Stimulated activated CD8-positive, alpha-beta memory T cell treated with anti-CD3 and anti-CD28 coated beads, Interleukin-7, amount 100 ng/mL, for 24 hours (primary cell): ENCODE measurements around the gene ARHGEF3.
"Not testable (repeated sequence)": the region's sequence is repeated elsewhere in the genome, so short reads cannot be mapped to it uniquely, and the experiment has no call there.

ENCODE experiments used
- DNase-seq: peaks from one replicate; pipeline ENCODE4 v3.0.0-alpha.2; 2020; ENCODE audit warnings: low read depth

Gene ARHGEF3

GRCh38 chr3:56737006-56737405, 64.7 kb downstream of the ARHGEF3 start:
- DNase-seq: no peak

GRCh38 chr3:56732109-56732508, 69.6 kb downstream of the ARHGEF3 start:
- DNase-seq: no peak

GRCh38 chr3:56725175-56725574, 76.6 kb downstream of the ARHGEF3 start:
- peak; percentile 30 for DNase-seq

GRCh38 chr3:56724676-56725075, 77.1 kb downstream of the ARHGEF3 start:
- DNase-seq: no peak

- DNase-seq: no peak
Measured at GRCh38 chr3:56720849-56721248, 80.9 kb downstream of the ARHGEF3 start.

GRCh38 chr3:56718809-56719208, 82.9 kb downstream of the ARHGEF3 start:
- DNase-seq: not testable (repeated sequence)

- DNase-seq: no peak
Measured at GRCh38 chr3:56711344-56711743, 90.4 kb downstream of the ARHGEF3 start.

GRCh38 chr3:56707412-56707811, 94.3 kb downstream of the ARHGEF3 start:
- DNase-seq: not testable (repeated sequence)

- DNase-seq: no peak
Measured at GRCh38 chr3:56706629-56707028, 95.1 kb downstream of the ARHGEF3 start.

- no peak for DNase-seq
Measured at GRCh38 chr3:56704706-56705105, 97.0 kb downstream of the ARHGEF3 start.

- no peak for DNase-seq
Measured at GRCh38 chr3:56702490-56703315, 99.0 kb downstream of the ARHGEF3 start.

GRCh38 chr3:56700151-56700550, 101.6 kb downstream of the ARHGEF3 start:
- DNase-seq: no peak

- DNase-seq: no peak
Measured at GRCh38 chr3:56694867-56695683, 106.7 kb downstream of the ARHGEF3 start.

GRCh38 chr3:56693750-56694149, 108.0 kb downstream of the ARHGEF3 start:
- no peak for DNase-seq

- DNase-seq: not testable (repeated sequence)
Measured at GRCh38 chr3:56692520-56693433, 109.0 kb downstream of the ARHGEF3 start.

GRCh38 chr3:56692001-56692365, 109.8 kb downstream of the ARHGEF3 start:
- not testable (repeated sequence) for DNase-seq

- no peak for DNase-seq
Measured at GRCh38 chr3:56691165-56692000, 110.4 kb downstream of the ARHGEF3 start.

GRCh38 chr3:56689303-56689702, 112.4 kb downstream of the ARHGEF3 start:
- DNase-seq: no peak

GRCh38 chr3:56688191-56688590, 113.6 kb downstream of the ARHGEF3 start:
- no peak for DNase-seq

- DNase-seq: no peak
Measured at GRCh38 chr3:56684029-56684428, 117.7 kb downstream of the ARHGEF3 start.

- peak; percentile 65 for DNase-seq
Measured at GRCh38 chr3:56683122-56683817, 118.5 kb downstream of the ARHGEF3 start, which contains the start of gene TASOR. Gene TASOR, minus strand, starts transcription at chr3:56683265. Its CDS starts 259 bp downstream, at chr3:56683006.
